8988T (cell line): ENCODE data around the gene SYCP3.

Experiments used
- DNase-seq: peaks from one replicate; pipeline ENCODE4 v3.0.0; 2011

SYCP3 gene

GRCh38 chr12:101738920-101739665 is at the start of gene SYCP3:
Gene SYCP3, minus strand, starts transcription at chr12:101739462. Its CDS starts 1,527 bp downstream, at chr12:101737935.
- DNase-seq, result no peak

GRCh38 chr12:101785671-101786070 is 46.4 kb upstream of the SYCP3 start:
- no peak for DNase-seq

- no peak for DNase-seq
Measured at GRCh38 chr12:101784376-101784775, 45.1 kb upstream of the SYCP3 start.

- no peak for DNase-seq
Measured at GRCh38 chr12:101783838-101784237, 44.6 kb upstream of the SYCP3 start.

- no peak for DNase-seq
Measured at GRCh38 chr12:101783150-101783549, 43.9 kb upstream of the SYCP3 start.

GRCh38 chr12:101782273-101782731 is 43.0 kb upstream of the SYCP3 start:
- no peak for DNase-seq

- no peak for DNase-seq
Measured at GRCh38 chr12:101781834-101782233, 42.6 kb upstream of the SYCP3 start.

GRCh38 chr12:101780599-101780998 is 41.3 kb upstream of the SYCP3 start:
- DNase-seq, result no peak

- no peak for DNase-seq
Measured at GRCh38 chr12:101779626-101780025, 40.4 kb upstream of the SYCP3 start.

GRCh38 chr12:101779200-101779599 is 39.9 kb upstream of the SYCP3 start:
- DNase-seq, result no peak

- no peak for DNase-seq
Measured at GRCh38 chr12:101777978-101778377, 38.7 kb upstream of the SYCP3 start.

- DNase-seq, result no peak
Measured at GRCh38 chr12:101777485-101777884, 38.2 kb upstream of the SYCP3 start.

GRCh38 chr12:101775816-101776215 is 36.6 kb upstream of the SYCP3 start:
- DNase-seq, result no peak

- peak; percentile 41 for DNase-seq
Measured at GRCh38 chr12:101773650-101774162, 34.4 kb upstream of the SYCP3 start.

- DNase-seq, result no peak
Measured at GRCh38 chr12:101772012-101772775, 32.9 kb upstream of the SYCP3 start.

GRCh38 chr12:101769865-101770264 is 30.6 kb upstream of the SYCP3 start:
- DNase-seq, result no peak

- DNase-seq, result no peak
Measured at GRCh38 chr12:101768781-101769180, 29.5 kb upstream of the SYCP3 start.

GRCh38 chr12:101767537-101767936 is 28.3 kb upstream of the SYCP3 start:
- DNase-seq, result no peak

- no peak for DNase-seq
Measured at GRCh38 chr12:101764051-101764792, 25.0 kb upstream of the SYCP3 start.

- no peak for DNase-seq
Measured at GRCh38 chr12:101763246-101763931, 24.1 kb upstream of the SYCP3 start.

- DNase-seq, result no peak
Measured at GRCh38 chr12:101761781-101762180, 22.5 kb upstream of the SYCP3 start.

- no peak for DNase-seq
Measured at GRCh38 chr12:101761350-101761749, 22.1 kb upstream of the SYCP3 start.
